NCI-H1694 treated with DMSO at 0.1 percent for 48 hours (cell line): ENCODE measurements around the gene PPP1R15A.
"Not testable (repeated sequence)": the region's sequence is repeated elsewhere in the genome, so short reads cannot be mapped to it uniquely, and the experiment has no call there.

Experiments
- DNase-seq: peaks from one replicate; lab custom pipeline; 2025; lab: John Stamatoyannopoulos, UW

The PPP1R15A gene

GRCh38 chr19:48881741-48882657, 9.8 kb downstream of the PPP1R15A start:
- DNase-seq, result no peak

DNA sequence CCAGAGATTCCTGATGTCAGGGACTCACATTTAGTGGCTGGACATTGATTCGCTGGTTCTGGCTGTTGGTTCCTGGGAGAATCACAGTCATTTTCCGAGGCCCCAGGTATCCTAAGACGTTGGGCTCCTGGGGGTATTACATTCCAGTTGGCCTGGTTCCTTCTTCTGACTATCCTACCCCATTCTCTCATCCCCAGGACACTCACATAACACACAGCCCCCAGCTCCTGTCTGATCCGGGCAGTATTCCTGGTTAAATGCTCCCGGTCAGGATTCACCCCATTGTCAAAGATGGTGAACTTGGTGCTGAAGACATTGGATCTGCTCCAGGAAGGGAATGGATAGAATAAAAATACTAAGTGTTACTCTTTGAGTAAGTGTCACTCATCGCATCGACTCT, 11.5 kb downstream of the PPP1R15A start:
- DNase-seq, result no peak

- no peak for DNase-seq
These were observed 15.8 kb downstream of the PPP1R15A start for GRCh38 chr19:48887861-48888612.

- not testable (repeated sequence) for DNase-seq
These were observed 17.3 kb downstream of the PPP1R15A start for GRCh38 chr19:48889496-48889895.

DNA sequence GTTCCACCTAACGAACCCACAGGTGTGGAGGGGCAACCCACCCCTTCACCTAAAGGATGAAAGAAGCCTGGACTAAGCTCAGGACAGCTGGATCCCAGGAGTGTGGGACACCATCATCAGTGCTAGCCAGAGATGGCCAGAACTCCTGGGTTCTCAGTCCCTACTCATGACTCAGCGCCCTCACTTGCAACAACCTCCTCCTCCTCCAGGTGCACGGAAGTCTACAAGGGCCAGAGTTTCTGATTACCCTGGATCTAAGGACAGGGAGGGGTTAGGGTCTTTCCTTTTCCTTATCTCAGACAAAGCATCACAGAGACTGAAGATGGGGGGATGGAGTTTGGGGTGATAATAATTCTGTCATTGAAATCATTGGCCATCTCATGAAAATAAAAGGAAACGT, 18.3 kb downstream of the PPP1R15A start:
- DNase-seq, result no peak

DNA sequence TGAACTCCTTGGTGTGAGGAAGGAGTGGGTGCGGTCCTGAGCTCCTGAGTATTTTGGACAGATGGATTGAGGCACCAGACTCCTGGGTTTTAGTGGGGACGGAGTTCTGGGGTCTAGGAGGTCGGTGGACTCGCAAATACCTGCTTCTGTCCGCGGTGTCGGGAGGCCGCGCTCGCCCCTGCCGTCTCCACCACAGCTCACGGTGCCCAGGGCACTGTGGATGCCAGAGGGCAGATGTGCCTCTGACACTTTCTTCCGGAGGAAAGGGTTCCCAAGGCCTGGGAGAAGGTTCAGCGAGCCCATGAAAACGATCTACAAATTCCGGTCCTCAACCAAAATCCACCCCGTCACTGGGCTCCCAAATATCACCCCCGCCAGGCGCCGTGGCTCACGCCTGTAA, 23.0 kb downstream of the PPP1R15A start:
- no peak for DNase-seq

- DNase-seq, result no peak
These were observed 24.0 kb downstream of the PPP1R15A start for GRCh38 chr19:48896191-48896720.

- DNase-seq, result no peak
These were observed 25.0 kb downstream of the PPP1R15A start for GRCh38 chr19:48897181-48897580.

DNA sequence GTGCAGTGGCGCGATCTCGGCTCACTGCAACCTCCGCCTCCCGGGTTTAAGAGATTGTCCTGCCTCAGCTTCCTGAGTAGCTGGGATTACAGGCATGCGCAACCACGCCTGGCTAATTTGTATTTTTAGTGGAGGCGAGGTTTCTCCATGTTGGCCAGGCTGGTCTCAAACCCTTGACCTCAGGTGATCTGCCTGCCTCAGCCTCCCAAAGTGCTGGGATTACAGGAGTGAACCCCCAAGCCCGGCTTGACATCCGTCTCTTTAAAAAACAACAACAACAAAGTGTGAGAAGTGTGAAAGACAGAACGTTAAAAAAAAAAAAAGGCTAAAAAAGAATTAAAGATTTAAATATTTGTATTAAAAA, 27.1 kb downstream of the PPP1R15A start:
- DNase-seq, result not testable (repeated sequence)

DNA sequence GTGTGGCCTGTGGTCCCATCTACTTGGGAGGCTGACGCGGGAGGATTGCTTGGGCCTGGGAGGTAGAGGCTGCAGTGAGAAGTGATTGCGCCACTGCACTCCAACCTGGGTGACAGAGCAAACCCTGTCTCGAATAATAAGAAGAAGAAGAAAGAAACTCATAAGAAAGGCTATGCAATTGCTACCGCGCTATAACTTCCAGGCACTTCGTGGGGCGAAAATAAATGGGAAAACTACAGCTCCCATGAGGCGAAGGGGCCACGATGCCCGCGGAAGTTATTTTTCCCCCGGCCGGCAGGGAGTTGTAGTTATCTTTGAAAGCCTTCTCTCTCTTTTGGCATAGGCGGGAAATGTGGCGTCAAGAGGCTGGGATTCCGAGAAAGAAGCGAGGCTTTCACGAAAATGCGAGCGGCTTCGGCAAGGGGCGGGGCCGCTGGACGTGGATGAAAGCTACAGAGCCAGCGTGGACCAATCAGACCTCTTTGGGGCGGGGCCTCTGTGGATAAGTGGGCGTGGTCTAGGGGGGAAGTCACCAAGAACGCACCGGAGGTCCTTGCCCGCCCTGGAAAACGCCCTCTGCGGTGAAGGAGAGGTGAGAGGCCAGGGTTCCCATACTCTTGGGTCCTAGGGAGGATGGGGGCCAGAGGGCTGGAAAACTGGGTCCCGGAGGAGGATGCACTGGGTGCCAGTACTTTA, 27.7 kb downstream of the PPP1R15A start, which contains the start of gene NUCB1:
Gene NUCB1, plus strand, starts transcription at position 532 of the 696 bp plus-strand sequence. CDS start 485 bp downstream, outside the sequence.
- DNase-seq, result peak; percentile 95

GRCh38 chr19:48900477-48901406, 28.5 kb downstream of the PPP1R15A start:
- no peak for DNase-seq

DNA sequence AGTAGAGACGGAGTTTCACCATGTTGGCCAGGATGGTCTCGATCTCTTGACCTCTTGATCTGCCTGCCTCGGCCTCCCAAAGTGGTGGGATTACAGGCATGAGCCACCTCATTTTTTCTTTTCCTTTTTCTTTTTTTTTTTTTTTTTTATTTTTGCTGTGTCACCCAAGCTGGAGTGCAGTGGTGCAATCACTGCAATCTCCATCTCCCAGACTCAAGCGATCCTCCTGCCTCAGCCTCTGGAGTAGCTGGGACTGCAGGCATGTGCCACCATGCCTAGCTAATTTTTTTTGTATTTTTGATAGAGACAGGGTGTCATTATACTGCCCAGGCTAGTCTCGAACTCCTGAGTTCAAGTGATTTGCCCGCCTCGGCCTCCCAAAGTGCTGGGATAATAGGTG, 30.1 kb downstream of the PPP1R15A start:
- not testable (repeated sequence) for DNase-seq

DNA sequence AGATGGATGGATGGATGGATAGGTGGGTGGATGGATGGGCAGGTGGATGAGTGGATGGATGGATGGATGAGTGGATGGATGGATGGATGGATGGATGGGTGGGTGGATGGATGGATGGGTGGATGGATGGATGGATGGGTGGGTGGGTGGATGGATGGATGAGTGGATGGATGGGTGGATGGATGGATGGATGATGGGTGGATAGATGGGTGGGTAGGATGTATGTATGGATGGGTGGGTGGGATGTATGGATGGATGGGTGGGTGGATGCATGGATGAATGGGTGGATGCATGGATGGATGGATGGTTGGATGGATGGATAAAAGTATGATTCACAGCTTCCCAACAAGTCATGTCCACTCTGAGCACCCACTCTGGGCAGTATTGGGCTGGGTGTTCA, 31.6 kb downstream of the PPP1R15A start:
- not testable (repeated sequence) for DNase-seq

DNA sequence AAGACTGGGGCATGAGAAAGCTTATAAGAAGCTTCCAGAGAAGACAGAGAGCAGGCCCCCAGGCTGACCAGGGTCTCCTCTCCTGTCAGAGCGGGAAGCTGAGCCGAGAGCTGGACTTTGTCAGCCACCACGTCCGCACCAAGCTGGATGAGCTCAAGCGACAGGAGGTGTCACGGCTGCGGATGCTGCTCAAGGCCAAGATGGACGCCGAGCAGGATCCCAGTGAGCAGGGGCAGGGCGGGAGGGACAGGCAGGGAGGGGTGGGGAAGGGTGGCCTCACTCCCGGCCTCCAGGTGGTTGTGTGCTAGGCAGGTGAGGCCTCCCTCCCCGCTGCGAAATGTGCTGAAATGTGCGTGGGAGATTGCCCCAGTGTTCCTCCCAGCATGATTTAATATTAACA, 33.4 kb downstream of the PPP1R15A start:
- no peak for DNase-seq

GRCh38 chr19:48906324-48906723, 34.1 kb downstream of the PPP1R15A start:
- no peak for DNase-seq

DNA sequence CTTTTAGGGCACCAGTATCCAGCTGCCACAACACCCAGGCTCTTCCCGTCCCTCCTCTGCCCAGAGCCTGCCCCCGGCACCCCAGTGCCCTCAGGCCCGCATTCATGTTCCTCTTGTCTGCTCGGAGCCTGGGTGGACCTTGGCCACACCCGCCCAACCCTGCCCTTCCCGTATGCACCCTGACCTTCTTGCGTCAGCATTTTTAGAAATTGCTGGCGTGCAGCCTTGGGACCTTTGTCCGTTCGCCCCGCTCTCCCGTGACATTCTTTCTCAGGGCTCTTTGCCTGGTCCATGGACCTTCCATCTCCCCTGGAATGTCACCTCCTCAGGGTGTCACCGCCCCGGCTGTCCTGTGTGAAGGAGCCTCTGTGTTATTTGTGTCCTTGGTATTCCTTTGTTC, 35.5 kb downstream of the PPP1R15A start:
- no peak for DNase-seq

DNA sequence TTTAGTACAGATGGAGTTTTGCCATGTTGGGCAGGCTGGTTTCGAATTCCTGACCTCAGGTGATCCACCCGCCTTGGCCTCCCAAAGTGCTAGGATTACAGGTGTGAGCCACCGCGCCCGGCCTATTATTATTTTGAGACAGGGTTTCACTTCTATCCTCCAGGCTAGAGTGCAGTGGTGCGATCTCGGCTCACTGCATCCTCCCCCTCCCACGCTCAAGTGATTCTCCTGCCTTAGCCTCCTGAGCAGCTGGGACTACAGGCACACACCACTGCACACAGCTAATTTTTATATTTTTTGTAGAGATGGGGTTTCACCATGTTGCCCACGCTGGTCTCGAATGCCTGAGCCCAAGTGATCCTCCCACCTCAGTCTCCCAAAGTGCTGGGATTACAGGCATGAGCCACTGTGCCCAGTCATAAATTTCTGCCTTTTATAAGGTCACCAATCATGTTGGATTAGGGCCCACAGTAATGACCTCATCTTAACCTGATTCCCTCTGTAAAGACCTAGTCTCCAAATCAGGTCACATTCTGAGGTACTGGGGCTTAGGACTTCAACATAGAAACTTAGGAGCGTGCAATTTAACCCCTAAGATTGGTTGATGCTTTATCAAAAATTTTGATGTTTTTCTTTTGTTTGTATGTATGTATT, 37.3 kb downstream of the PPP1R15A start:
- DNase-seq, result not testable (repeated sequence)

DNA sequence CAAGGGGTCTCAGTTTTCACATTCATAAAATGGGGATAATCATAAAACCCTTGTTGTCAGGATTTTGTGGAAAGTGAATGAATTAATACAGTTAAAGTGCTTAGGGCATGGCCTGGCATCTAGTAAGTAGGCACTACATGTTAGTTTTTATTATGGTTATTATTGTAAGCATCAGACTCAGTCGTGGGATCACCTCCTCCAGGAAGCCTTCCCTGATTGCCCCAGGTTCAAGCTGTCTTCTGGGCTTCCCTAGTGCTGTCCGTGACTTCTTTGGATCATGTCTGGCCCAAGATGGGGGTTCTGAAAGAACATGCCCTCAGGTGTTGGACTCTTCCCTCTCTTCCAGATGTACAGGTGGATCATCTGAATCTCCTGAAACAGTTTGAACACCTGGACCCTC, 38.6 kb downstream of the PPP1R15A start:
- DNase-seq, result no peak

DNA sequence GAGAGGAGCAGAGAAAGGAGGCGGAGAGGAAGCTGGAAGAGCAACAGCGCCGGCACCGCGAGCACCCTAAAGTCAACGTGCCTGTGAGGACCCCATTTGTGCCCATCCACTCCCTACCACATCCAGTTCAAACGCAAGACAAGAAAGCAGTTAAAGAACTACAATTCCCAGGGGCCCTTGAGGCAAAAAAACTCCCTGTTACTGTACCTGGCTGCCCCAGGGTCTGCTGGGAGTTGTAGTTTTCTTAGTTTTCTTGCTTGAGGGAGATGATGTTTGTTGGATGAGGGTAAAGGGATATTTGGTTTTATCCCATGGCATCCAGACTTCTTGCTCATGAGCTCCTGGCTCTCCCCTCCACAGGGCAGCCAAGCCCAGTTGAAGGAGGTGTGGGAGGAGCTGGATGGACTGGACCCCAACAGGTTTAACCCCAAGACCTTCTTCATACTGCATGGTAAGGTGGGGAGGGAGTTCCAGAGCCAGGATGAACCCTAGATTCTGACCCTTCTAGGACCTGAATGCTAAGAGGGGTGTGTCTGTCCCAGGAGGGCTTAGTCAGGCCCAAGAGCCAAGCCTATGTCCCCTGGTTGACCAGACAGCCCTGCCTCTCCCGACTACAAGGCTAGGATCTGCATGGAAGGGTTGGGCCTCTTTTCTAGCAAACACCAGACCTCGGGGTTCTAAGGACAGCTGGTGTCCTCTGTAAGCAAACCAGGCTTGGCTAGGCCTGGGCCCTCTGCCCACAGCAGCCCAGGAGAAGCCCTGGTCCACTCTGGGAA, 41.1 kb downstream of the PPP1R15A start:
- DNase-seq, result no peak

GRCh38 chr19:48914181-48914580, 42.0 kb downstream of the PPP1R15A start:
- no peak for DNase-seq
